Hepatic stellate cell (primary cell): Measurements from ENCODE around the gene CARMIL3.

Source experiments
- DNase-seq: peaks from one replicate; pipeline ENCODE4 v3.0.0; 2011; ENCODE audit warnings: low spot score

Gene CARMIL3

DNA sequence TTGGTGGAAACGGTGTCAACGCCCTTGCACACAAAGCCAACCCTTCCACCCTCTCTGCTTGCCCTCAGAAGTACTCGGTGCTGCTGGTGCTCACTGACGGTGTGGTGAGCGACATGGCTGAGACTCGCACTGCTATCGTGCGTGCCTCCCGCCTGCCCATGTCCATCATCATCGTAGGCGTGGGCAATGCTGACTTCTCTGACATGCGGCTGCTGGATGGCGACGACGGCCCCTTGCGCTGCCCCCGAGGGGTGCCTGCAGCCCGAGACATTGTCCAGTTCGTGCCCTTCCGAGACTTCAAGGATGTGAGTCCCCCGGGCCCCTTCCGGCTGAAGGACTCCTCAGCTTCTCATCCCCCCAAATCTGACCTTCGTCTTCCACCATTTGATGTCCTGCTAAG lies 25.3 kb downstream of the CARMIL3 start:
- no peak for DNase-seq

DNA sequence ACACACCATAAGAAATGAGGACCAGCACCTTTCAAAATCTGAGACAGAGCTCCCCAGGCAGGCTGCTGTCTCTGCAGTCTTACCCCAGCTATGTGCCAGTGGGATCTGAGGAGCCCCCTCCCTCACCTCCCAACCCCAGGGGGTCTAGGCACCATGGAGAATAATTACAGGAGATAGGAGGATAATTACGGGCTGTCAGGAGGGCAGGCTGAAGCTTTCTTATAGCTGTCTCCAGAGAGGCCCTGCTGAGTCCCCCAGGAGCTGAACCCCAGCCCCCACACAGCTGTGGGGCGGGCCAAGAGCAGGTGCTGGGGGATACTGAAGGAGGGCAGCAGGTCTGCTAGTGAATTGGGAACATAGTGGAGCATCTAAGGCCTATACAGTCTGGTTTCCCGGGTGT lies 26.3 kb downstream of the CARMIL3 start:
- no peak for DNase-seq

DNA sequence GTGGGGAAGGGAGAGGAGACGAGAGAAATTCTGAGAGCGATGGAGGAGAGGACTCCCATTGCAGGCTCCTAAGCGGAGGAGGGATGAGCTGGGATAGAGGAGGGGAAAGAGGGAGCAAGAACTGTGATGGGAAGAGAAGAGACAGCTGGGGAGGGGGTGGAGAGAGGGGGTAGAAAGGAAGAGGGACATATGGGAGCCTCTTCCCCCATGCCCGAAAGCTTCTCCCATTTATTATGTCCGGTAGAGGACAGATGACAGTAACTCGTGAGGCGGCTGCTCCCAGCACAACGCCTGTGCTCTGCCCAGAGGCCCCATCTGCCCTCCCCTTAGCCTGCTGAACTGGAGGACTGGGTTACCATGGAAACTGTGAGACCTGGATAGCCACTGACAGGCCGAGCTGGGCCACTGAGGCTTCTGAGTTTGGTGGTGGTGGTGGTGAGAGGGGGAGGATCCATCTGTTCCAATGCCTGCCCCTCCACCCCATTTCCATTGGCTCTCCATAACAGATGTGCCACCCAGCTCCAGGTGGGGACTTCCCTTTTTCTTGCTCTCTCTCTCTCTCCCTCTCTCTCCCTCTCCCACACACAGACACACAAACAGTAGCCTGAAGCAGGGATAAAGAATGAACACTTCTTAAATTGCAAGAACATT lies 27.8 kb downstream of the CARMIL3 start:
- DNase-seq = no peak

DNA sequence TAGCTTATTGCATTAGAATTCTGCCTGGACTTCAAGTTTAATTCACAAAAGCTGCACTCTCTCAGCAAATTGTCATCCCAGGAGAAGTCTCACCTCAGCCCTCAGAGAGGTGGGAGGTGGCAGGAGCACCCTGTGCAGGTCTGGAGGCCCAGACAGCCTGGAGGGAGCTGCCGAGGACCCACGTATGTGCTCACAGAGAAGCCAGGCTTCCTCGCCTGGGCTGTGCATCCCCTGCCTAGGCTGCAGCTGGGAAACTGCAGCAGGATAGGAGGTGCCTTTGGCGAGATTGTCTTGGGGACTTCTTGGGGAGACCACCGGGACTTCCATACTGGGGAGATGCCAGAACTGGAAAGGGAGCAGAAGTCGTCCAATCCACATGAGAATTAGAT lies 28.3 kb downstream of the CARMIL3 start:
- no peak for DNase-seq

DNA sequence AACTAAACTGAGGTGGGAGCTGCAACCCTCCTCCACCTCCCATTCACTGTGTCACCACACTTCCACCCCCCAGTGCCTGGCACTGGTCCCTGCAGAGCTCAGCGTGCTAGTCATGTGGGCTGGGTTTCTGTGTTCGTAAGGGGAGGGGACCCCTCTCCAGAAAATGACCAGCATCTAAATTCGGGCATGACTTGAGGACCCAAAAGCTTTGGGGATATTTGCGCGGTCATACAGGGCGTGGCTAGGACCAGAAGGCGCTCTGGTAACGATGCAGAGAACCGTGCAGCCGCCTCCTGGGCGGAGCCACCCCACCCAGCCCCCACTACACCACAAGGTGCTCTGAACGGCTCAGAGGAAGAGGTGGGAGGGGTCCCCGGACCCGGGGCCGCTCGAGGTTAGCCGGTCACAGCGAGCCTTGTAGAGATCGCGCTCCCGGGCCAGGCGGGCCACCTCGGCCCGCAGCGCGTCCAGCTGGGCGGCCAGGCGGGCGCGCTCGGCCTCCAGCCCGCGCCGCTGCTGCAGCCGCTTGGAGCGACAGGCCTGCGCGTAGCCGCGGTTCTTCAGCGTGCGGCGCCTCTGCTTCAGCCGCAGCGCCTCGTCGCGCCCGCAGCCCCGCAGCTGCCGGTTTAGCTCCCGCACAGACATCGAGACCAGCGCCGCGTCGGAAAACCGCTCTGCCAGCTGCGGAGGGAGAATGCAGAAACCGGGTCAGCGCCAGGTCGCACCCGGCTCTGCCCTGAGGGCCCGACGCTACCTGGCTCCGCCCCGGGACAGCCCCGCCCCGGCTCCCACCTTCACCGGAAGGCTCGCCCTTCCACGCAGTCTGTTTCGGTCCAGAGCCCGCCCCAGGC lies 29.3 kb downstream of the CARMIL3 start:
- DNase-seq = no peak

DNA sequence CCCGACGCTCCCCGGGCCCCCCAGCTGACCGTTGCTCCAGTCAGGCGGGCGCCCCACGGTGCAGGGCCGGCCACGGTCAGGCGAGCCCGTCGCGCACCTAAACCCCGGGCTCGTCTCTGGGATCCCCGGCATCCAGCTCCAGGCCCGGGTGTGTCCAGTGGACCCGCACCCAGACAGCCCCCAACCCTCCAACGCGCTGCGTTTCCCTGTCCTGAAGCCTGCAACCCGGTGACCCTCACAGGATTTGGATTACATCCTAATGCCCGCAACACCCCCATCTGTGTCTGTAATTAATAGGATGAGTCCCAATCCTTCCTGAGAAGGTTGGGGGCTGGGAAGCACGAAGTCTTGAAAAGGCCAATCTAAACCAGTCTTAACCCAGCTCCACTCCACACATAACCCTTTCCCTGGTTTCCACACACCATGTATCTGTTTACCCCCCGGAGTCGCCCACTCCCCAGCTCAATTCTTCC lies 30.0 kb downstream of the CARMIL3 start:
- no peak for DNase-seq

DNA sequence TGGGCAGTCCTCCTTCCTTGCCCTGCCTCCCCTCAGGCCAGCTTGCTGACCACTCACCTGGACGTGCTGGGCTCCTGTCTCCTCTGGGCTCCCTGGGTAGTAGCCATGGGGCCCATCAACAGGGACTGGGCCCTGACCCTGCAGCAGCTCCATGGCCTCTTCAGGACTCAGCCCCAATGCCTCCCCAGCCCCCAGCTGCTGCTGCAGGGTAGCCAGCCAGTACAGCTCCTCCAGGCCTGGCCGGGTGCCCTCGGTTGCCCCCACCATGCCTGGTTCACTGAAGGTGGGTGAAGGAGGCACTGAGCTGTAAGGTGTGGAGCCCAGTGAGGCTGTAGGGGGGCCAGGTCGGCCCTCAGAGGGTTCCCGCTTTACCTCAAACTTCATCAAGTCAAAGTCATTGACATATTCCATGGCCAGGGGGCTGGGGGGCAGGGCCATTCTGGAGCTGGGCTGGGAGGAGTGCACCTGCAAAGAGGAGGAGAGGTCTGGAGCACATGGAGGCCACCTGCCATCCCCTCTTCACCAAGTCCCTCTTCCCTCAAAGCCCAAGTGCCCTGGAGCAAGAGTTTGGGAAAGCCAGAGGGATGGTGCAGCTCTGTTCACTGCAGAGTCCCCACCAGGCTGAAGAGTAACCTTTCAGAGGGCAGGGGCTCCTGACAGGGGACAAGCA lies 30.7 kb downstream of the CARMIL3 start:
- DNase-seq = no peak

DNA sequence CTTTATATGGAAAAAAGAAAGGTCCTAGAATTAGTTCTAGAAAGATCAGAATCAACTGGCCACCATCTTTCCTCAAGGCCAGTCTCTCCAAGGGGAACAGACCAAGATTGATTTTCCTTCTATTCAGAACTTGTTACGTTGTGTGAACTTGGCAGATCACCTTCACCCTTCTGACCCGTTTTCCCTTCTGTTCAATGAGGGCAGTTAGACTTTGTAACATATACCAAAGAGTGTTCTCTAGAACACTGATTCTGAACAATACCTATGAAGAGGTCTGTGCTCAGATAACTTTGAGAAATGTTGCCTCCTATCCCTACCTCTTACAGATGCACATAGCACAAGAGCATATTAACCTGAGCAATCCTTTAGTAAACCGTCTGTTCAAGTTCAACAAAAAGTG lies 31.7 kb downstream of the CARMIL3 start:
- DNase-seq = no peak

DNA sequence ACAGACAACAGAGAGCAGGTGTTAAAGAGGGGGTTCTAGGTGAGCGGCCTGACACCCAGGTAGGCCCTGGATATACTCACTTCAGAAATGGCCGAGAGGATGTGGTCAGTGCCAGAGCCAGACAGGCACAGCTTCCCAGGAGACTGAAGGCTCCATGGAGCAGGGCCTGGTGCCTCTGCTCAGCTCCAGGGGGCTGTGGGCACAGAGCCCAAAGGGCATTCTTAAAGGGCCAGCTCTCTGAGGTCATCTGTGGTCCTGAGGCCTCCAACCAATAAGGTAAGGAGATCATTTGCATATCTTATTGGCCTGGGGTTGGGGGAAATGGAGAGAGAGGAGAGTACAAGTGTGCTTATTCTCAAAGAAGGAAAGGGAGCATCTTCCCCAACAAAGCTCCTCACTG lies 32.6 kb downstream of the CARMIL3 start:
- DNase-seq = no peak

DNA sequence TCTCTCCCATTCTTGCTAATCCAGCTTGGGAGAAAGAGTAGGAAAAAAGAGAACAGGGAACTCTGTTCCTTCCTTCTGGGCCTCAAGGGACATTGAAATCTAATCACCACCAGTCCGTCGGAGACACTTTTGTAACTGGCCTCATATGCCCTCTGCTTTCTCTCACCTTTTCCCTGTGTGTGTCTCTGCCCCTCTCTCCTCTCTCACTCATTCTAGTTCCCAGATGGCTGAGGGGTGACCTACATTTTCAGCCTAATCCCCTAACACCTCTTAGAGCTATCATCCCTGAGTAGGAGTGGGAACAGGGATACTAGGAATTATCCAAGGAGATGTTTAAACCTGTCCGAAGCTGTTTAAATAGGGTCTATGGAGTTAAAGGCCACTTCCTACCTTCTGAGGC lies 33.4 kb downstream of the CARMIL3 start:
- no peak for DNase-seq

DNA sequence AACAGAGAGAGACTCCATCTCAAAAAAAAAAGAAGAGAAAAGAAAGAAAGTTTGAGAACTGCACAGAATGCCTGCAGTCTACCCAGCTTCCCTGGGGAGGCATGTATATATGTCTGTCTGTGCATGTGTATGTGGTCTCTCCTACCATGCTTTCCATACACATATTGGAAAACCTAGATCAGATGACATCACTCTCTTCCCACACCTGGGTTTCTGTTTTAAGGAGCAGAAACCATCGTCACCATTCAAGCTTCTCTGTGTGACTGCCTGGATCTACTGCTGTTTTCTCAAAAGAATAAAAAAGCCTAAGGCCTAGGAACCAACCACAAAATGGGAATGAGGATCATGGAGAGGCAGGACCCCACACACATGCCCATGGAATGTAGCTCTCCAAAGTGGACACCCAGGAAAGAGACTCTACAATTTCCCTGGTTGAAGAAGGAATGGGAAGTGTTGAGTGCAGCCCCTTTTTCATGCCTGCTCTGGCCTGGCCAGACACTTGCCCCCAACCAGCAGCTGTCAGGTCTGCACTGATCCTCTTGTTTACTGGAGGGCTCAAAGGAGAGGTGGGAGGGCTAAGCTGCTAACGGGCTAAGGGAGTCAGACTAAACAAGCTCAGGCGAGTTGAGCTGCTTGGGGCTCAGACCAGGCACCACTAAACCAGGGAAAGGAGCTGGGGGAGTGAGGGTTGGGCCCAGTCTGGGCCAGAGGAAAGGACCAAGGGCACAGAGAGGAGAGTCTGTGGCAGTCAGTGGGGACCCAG lies 34.6 kb downstream of the CARMIL3 start:
- no peak for DNase-seq

DNA sequence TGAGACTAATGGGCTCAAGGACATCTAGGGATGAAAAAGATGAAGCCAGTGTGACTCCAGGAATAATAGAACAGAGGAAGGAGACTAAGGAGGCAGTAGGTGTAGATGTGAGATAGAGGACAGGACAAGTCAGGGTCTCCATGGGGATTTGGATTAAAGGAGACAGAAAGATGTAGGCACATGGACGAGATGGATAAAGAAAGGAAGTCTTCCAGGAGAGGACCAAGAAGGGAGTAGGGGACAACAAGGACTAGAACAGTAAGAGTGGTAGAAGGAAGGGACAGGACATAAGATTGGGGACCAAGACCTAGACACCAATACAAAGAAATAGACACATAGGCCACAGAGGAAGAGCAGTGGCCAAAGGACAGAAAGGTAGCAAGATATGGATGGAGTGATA lies 35.2 kb downstream of the CARMIL3 start:
- DNase-seq = no peak

DNA sequence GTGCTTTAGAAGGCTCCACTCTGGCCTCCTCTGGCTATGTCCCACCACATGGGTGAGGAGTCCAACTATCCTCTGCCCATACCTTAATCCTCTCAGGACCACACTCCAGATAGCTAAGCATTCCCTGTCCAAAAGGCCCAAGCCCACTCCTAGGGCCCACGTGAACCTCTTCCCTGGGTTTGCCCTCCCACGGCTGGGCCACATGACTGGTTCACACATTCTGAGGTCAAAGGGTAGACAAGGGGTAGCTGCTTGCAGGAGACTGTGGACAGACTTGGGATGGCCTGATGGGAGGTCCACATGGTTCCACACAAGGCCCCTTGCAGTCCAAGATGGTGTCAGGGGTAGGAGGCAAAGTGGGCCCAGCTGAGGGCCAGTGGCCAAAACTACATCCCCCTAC lies 36.3 kb downstream of the CARMIL3 start:
- DNase-seq = no peak

DNA sequence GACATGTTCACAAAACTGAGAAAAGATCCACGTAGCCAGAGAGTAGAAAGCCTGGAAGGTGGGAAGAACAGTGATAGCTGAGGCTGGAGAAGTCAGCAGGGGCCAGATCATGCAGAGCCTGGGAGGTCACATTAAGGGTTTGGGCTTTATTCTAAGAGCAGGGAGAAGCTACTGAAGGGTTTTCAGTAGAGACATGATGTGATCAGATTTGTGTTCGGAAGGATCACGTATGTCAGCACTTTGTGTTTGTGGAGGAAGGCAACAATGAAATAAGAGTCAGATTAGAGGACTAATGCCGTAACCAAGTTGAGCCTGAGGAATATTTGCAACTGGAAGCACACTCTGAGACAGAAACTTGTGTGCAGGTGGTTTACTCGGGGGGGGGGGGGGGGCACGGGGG lies 38.1 kb downstream of the CARMIL3 start:
- no peak for DNase-seq

DNA sequence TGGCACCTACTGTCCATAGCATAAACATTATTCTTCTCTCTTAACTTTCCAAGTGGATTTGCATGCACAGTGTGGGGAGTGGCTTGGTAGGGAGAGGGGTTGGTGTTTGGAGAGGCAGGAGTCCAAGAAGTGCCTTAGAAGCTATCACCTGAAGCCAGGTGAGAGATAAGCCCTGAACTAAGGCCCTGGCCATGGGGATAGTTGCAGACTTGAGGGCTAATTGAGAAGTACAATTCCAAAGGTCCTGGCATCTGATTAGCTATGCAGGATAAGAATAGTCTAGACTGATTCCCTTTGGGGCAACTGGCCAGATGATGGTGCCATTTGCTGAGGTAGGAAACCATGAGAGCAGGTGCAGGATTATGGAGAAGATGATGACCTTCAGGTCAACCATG lies 40.3 kb downstream of the CARMIL3 start:
- DNase-seq = no peak

DNA sequence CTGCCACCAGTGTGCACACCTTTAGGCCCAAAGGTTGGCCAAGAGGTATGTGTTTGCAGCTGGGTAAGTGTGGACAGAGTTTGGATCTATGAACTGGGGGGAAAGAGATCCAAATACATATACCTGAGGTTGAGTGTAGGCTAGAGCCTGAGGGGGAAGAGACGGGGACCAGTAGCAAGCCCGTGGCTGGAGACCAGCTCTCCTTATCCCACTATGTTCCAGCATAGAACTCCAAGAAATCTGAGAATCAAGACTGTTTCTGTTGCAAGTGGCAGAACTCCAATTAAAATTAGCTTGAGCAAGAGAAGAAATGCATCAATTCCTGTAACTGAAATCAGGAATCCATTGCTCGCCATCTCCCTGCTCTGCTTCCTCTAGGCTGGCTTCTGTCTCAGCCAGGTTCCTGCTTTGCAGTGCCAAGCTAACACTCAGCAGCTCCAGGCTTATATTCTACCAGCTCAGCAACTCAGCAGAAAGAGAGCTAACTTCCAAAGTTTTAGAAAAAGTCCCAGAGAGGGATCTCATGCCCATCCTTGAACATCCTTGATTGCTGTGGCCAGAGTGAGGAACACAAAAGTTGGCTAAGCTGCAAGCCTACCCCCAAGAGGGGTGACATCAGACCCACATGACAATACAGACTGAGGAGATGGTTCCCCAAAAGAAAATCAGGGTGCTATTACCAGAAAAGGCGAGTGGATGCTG lies 40.8 kb downstream of the CARMIL3 start:
- DNase-seq = no peak

DNA sequence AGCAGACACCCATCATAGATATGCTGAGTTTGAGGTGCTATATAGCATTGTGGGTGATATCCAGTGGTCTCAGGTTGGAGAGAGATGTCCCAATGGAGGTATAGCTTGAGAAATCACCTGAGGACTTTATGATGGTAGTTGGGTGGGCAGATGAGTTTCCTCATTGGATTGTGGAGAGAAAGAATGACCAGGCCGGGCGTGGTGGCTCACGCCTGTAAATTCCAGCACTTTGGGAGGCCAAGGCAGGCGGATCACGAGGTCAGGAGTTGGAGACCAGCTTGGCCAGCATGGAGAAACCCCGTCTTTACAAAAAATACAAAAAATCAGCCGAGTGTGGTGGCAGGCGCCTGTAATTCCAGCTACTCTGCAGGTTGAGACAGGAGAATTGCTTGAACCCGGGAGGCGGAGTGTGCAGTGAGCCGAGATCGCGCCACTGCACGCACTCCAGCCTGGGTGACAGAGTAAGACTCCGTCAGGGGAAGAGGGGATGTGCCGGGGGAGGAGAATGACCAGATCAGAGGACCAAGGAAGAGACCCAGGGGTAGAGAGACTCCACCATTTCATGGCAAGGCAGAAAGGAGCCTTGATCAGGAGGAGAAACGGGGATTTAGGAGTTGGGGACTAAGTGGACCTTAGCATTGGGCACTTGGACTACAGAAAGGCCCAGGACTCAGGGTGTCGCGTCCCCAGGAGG lies 41.5 kb downstream of the CARMIL3 start:
- no peak for DNase-seq

DNA sequence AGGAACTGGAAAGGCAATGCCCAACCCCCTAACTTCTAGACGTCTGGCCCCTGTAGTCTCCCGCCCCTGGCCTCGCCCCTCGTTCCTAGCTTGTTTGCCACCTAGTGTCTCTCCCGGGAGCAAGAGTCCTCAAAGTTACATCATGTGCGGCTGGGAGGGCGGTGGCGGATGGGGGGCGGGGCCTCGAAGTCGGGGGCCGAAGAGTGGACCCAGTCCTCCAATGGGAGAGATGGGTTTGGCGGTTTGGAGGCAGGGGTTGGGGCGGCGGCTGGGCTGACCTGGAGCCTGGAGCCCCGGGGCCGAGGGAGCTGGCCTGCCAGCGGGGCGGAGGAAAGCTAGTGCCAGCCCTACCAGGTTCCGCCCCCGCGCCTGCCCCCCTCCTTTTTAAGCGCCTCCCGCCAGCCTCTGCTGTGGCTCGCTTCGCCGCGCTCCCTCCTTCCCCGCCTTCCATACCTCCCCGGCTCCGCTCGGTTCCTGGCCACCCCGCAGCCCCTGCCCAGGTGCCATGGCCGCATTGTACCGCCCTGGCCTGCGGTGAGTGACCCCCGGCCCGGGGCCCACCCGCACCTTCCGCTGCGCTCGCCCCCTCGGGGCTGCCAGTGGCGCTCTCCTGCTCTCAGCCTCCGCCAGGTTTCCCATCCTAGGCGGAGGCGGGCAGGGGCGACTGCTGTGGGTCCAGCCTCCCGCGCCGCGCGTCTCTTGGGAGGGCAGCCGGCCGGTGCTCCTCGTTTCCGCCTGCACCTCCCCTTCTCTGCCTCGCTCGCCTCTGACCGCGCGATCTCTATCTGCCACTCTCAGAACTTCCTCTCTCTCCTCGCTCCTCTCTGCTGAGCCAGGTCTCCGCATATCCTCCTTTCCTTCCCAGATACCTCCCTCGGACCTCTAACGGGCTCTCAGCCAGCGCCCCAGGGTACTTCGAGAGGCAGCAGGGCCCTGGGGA lies 42.4 kb downstream of the CARMIL3 start, which contains the start of gene PCK2:
Gene PCK2 (plus strand): TSS at position 411 of the 940 bp plus-strand sequence. CDS start 95 bp downstream, at position 506.
- DNase-seq = peak; percentile 97

DNA sequence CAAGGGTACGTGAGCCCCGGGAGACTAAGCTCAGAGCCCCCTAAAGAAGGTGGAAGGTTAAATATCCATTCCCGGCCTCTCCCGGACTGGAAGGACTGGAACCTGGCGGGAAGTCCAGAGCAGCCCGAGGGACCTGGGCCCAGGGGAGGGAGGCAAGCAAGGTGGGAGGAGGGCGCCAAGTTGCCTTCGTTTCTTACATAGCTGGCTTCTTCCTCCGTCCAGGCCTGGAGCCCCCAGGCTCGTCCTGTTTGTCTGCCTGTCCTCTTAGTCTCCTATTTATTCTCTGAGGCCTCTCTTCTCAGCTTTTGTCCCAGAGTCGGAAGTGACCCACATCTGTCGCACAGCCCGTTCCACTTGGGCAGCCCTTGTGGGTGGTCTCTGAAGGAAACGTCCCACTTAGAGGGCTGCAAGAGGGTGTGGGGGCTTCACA lies 43.0 kb downstream of the CARMIL3 start:
- DNase-seq = no peak
